GM21447 (cell line): Measurements from ENCODE around the gene MICAL3.
A peak's percentile ranks its signal among the peaks of the same experiment; 100 is the strongest.
"Not testable (repeated sequence)": the region's sequence is repeated elsewhere in the genome, so short reads cannot be mapped to it uniquely, and the experiment has no call there.

Experiments used
- ATAC-seq: cut with Tn5 transposase; IDR thresholded peaks from one replicate; pipeline ENCODE4 v1.9.1; 2021; ENCODE audit not compliant: unreplicated experiment

Gene MICAL3

DNA sequence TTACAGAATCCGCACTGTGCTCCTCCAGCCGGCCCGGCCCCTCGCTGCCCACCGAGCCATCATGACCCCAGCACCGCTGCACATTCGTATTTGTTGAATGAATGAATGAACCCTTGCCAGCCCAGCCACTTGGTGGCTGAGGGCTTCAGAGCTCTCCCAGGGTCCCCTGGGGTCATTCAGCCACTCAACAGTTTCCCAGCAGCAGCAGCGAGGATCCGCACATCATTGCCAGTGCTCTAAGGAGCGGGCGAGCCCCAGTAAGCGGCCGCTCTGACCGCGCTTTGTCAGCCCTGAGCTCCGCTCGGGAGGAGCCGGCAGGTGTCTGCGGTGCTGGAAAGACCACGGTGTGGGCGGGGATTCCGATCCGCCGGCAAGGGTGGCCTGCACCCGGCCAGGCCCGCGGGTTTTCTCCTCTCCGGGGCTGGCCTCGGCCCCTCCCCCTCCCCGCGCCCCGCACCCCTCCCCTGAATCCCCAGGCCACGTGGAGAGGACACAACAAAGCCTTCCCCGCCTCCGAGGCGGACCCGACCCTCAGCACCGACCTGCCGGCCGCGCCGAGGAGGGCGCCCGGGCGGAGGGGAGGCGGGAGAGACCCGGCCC, 250.7 kb downstream of the MICAL3 start:
- ATAC-seq, result no peak

DNA sequence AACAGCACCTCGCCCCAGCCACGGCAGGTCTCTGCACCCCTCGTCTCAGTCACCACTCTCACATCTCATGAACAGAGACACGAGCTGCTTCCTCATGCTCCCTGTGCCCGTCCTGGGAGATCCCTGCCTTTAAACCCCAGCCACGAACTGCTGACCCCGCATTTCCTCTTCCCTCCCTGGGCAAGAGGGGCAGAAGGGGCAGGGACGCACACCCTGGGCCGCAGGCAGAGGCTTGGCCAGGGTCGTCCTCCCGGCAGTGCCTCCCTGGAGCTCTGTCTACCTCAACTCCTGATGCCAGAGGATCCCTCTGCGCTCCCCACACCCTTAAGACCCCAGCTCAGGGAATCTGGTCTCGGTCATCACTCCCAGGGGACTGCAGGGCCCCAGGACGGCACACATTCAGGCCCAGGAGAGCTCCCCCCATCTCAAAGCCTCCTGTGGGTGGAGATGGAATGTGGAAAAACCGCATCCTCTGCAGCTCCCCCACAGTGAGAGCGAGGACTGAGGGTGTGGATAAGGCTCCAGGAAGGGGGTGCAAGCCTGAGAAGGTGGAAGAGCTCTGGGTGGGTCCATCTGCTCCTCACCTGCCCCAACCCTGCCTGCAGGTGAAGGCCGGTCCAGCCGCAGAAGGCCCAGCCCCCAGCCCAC, 251.3 kb downstream of the MICAL3 start:
- ATAC-seq, result no peak

DNA sequence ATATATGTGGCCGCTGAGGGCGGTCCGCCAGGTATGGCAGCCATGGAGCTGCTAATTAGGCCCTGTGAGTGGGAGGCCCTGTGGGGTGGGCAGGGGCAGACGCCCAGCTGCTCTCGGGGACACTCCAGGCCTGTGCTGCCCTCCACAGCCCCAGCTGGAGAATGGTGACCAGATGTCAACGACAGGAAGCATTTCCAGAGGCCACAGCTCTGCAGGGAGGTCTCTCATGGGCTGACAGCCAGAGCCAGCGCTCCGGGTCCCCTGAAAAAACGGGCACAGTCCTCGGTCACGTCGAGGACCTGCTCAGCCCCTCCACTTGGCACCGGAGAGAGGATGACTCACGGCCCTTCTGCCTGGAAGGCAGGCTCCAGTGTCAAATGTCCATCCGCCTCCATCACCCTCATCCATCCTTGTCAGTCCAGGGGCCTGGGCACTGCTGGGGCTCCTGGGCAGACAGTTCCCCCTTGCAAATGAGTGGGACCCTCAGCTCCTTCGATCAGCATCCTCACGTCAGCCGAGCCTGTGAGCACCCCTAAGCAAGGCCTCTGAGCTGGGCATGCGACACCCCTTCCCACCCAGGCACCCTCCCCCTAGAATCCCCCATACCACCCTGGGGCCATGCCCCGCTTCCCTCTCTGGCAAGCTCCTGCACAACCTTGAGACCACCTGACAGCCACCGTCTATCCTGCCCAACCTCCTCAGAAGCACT, 252.0 kb downstream of the MICAL3 start:
- no peak for ATAC-seq

DNA sequence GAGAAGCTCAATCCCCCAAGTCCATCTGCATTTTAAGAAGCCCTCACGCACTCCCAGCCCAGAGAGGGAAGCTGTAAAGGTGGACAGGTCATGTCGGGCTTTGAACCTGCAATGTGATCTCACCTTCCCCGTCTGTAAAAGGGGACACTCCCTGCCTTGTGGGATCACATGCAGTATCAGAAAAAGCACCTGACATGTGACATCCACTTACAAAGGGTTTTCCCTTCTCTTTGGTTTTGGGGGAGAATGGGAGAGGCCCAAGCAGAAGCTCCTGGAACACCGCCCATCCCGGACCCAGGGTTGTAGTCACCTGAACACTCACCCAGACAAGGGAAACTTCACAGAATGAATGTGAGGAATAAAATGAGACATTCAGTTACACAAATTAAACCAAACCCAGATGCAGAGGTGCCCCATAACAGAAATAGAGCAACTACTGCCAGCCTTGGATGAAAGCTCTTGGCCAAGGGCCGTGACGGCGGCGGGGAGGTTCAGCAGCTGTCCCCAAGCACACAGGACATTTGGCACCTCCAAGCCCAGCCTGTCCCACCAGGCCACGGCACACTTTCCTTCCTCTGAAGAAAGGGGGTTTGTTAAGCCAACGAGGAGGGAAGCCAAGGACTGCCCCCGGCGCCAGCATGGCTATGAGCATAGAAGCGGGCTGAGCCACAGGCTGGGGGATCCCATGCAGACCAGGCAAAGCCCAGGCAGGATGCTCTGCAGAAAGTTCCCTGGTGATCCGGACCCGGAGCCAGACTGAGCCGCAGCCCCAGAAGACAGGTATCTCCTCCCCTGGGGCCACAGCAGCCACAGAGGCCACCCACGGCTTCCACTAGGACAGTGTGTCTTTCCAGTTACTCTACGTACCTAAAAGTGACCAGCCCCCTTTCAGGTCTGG, 253.9 kb downstream of the MICAL3 start:
- no peak for ATAC-seq

DNA sequence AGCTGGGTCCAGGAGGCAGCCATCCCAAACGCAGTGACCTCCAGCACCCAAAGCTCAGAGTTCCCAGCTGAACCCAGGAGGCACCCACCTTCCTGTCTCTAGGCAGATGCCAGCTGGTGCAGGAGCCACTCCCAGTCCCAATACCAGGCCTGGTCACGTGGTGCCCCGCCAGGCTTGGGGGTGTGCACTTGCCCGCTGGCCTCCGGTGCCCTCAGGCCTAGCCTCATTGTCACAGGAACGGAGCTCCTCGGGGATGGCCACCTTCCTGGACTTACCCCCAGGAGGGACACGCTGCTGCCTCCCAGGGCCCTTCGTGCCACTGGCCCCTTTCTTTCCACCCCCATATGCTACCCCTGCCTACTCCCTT, 254.7 kb downstream of the MICAL3 start:
- no peak for ATAC-seq

DNA sequence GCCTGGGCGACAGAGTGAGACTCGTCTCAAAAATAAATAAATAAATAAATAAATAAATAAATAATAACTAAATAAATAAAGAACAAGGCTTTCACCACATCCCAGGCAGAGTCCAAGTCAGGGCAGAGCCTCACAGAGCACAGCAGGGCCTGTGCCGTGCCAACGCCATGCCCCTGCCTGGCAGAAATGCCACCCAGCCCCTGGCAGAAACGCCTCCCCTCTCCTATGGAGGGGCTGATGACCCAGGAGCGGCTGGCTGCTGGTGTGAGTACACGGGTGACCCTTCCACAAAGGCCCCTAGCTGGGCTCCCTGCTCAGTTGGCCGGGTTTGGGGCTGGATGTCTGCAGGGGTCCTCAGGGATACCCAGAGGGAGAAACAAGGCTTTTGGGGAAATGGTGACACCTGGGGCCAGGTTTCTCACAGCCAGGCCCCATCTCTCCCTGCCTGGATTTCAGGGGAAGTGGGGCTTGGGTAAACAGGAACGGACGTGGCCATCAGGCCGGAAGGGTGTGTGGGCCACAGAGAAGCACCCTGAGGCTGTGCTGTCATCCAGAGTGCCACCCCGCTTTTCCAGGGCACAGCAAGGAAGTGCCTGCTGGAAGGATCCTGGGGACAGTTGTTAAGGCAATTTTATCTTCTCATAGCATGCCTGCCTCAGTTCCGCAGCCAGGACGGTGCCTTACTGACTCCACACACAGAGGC, 255.2 kb downstream of the MICAL3 start:
- no peak for ATAC-seq

DNA sequence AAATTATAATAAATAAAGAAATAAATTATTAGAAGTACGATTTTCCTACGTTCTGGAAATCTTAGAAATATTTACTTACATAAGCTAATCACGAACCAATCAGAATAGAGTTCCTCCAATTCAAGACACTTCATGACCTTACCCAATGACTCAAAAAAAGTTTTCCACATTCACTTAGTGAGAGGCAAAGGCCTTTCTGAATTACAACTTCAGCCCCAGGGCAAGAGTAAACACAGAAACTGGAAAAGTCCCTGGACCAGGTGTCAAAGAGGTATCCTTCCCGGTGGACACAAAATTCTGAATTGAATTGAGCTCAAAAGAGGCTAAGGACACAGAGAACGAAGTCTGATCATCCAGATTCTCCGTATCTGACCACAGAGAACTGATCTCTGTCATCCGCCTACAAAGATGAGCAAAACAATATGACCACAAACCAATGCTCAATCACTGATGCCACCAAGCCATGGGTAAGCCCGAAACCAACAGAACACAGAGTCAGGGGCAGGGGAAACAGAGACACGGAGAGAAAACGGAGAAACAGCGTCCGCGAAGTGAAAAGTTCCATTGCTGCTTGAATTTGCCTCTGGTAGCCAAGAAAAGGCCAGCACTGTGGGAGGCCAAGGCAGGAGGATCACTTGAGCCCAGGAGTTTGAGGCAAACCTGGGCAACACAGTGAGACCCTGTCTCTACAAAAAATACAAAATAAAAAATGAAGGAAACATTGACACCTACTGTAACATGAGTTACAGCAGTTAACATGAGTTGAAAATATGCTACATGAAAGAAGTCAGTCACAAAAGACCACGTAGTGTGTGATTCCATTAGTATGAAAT, 256.9 kb downstream of the MICAL3 start:
- peak; percentile 49 for ATAC-seq

DNA sequence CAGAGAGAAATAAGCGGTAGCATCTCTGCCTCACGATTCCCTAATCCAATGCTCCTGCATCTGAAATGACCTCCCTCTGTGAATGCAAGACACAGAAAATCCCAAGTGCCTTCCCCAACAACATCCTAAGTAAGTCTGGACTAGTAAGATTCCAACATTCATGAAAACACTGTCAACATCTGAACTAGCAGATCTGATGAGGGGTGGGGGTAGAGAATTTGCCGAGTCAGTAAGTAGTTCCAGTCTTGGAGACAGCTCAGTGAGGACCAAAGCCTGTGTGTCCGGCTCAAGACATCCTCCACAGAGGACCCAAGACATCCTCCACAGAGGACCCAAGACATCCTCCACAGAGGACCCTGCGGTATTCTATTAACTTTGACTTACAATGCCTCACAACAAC, 259.5 kb downstream of the MICAL3 start:
- ATAC-seq, result not testable (repeated sequence)

DNA sequence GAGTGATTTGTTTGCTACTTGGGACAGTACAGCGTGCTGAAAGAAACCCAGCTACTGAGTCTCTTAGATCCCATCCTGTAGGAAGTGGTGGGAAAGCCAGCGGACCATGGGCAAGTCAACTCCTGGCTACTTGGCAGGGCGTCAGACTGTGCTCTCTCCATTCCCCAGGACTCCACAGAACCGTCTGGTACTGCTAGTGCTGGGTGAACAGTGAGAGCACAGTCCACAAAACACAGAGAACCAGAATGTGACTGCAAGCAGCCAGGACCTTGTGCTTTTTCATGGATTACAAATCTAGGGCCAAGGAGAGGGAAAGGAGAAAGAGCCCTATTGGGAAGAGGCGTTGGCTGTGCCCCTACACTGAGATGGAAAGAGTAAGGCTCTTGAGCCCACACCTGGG, 260.3 kb downstream of the MICAL3 start:
- ATAC-seq, result no peak

DNA sequence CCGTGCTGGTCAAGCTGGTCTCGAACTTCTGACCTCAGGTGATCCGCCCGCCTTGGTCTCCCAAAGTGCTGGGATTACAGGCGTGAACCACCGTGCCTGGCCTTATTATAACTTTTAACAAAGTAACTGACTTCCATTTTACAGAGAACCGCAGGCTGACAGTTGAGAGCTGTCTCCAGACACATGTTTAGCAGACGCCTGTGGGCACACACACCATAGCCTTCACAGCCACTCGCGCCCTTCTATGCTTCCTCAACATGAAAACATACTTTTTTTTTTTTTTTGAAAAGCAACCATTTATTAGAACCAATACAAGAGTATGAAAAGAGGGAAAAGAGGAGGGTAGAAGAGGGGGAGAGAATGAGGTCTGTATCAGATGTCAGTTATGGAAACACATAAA, 260.9 kb downstream of the MICAL3 start:
- not testable (repeated sequence) for ATAC-seq

DNA sequence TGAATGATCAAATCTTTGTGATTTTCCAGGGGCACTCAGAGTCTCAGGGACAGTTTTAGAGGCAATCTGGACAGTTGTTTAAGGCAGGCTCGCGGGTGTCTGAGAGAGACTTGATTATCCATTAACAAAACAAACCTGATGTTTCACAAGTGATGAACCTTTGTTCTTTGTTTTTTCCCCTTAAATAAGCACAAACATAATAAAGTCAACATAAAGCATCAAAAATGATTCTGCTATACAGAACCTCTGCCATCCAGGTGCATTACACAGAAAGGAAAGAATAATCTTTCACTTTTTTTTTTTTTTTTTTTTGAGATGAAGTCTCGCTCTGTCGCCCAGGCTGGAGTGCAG, 263.2 kb downstream of the MICAL3 start:
- no peak for ATAC-seq

DNA sequence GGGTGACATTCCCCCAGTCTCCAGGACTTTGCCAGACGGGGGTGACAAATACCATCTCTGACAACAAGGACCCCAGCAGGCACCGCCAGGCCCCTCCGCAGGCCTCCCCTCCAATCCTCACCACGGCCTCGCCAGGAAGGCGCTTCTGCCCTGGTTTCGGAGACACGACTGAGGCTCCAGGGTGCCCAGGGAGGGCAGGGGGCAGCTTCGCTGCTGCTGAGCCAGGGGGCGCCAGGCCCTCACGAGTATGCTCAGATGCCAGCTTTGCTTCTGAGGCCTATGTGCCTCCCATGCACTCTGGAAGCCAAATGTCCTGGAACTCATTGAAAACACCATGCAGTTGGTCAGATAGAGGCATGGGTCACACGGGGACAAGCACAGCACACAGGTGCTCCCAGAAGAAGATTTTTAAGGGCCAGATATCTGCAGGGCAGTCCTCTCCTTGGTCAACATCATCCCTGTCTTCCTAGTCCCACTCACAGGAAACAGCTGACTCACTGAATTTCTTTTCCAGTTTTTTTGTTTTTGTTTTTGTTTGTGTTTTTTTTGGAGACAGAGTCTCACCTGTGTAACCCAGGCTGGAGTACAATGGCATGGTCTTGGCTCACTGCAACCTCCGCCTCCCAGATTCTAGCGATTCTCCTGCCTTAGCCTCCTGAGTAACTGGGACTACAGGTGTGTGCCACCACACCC, 270.0 kb downstream of the MICAL3 start:
- no peak for ATAC-seq

DNA sequence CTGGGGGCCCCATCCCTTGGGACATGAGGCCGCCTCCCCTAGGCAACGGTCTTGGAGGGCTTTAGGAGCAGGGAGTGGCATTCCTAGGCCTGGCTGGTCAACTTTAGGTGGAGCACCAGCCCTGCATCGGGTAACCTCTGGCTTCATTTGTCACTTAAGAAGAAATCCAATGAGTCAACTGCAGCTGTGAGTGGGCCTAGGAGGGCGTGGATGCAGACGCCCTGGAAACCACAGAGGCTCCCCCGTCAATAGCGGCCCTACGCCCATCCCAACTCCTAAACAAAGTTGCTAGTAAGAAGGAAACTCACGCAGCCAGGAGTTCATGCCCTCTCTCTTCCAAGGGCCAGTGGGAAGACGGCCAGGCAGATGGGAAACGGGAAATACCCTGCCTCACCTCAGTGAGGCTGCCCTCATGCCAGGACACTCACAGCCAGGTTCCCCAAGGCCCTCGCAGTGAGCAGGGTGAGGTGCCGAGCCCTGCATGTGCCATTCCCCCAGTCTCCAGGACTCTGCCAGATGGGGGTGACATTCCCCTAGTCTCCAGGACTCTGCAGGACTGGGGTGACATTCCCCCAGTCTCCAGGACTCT, 270.9 kb downstream of the MICAL3 start:
- no peak for ATAC-seq

DNA sequence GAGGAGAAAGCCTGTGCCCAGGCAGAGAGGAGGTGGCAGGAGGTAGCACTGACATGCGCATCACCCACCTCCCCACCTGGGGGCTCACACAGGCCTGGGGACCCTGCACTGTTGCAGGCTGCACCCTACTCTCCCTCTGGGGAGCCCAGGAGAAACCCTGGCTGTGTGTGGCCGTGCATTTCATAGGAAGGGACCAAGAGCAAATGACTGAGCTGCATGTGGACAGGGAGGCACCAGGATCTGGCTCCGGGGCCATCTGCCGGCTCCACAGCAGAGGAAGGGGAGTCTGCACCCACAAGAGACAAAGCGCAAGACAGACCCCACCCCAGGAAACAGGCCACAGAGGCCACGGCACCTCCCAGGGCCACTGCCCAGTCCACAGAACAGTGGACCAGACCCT, 272.8 kb downstream of the MICAL3 start:
- ATAC-seq, result no peak

DNA sequence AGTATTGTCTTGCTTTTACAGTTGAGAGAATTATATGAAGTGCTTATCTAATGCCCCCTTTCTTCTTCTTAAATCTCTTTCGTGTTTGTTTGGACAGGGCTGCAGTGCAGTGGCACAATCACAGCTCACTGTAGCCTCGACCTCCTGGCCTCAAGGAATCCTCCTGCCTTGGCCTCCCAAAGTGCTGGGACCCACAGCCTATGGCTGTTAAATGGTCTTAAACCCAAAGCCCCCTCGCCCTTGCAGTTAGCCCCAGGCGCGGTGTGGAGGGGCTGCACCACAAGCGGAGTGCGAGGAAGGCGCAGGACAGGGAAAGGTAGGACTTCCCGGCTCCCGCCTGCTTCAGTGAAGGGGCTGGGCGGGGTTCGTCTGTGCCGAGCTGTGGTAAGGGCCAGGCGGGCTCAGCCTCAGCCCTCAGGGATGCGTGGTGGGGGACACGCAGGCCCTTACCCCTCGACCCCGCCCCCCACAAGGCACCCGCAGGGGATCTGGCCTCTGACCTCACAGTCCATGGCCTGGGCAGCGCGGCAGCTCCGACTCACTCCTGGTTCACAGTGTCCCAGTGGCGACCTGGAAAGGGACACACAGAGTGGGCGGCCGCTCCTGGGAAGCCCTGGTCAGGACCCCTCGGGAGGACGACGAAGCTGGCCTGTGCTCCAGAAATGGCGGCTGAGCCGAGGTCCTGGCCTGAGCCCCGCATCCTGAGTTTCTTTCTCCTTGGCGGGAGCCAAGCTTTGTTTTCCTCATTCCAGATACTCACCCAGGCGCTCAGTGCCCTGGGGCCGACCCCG, 274.6 kb downstream of the MICAL3 start:
- no peak for ATAC-seq

DNA sequence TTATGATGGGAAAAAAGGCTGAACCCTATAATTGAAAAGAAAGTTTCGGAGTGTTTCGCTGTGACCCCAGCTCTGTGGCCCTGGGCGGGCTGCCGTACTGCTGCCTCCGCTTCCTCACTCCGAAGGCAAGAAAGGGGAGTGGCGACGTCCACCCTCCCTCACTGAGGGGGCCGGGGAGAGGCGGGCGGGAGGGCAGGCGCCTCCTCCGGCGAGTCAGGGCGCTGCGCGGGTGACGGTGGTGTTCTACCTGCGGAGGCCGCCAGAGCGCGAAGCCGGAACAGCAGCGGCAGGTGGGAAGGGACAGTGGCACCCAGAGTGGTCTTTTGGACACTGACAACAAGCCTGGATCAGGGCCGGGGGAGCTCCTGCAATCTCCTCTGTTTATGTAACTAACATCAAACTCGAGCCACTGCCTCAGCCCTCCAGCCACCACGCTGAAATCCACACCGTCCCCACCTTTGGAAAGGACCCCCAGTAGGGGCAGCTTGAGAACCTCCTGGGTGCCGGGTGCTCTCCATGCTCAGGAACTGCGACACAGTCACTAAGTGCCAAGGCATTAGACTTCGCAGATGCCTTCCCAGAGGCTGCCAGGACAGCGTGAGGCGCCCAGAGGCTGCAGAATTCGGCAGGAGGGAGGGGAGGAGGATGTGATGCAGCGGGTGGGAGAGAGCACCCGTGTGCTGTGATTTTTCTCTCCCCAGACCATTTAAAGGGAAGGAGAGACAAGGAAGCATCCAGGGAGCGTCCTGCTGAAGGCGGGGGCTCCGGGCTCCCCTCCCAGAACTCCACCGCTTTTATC, 275.6 kb downstream of the MICAL3 start:
- ATAC-seq, result no peak

DNA sequence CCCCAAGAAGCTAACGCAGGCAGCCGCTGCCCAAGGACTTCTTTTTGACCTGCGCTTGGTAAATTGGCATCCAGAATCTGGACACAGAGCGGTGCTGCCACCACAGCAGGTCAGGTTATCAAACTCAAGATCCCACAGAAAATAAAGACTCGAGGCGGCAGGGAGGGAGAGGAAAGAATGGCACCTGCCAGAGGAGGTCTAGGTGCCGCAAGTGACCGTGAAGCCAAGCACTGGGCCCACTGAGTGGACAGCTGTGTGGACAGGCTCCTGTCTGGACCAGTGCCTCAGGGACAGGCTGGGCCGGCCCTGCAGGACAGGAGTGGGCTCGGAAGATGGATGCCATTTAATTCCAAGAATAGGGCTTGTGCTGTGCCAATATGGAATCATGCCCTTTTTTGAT, 277.4 kb downstream of the MICAL3 start:
- no peak for ATAC-seq

DNA sequence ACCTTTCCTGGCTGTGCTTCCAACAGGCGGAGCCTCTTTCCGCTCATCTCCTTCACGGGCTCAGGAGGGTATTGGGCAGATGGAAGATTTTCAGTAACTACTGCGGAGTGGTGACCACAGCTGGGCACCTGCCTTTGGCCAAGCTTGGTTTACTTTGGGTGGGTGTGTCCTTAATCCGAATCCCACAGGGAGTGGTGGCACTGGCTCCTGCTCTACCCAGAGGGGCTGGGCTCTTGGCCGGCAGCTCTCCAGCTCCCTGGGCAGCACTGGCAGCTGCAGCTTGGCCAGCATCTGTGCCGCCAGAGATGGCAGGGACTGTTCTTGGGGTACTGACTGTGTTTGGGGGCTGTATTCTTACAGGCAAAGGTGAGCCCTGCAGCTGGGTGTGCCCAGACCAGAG, 279.9 kb downstream of the MICAL3 start:
- ATAC-seq, result no peak
